Liver (tissue), 3 donors: ENCODE results near the gene TXNDC12.

Experiments used
- EGR1 ChIP-seq, 2 donors: IDR thresholded peaks; 2 replicates each; pipeline ENCODE4 v1.6.1; 2016 to 2018; ENCODE audit warnings: antibody characterized with exemption in 2 of 2, low read depth in 2 of 2
- SP1 ChIP-seq: IDR thresholded peaks from 2 replicates; pipeline ENCODE4 v1.6.1; 2018; ENCODE audit warnings: antibody characterized with exemption, mild to moderate bottlenecking
- TAF1 ChIP-seq: conservative IDR thresholded peaks from 2 replicates; pipeline ENCODE4 v1.6.1; 2016; ENCODE audit warnings: antibody characterized with exemption, mild to moderate bottlenecking
- YY1 ChIP-seq: IDR thresholded peaks from 2 replicates; pipeline ENCODE4 v1.6.1; 2016; ENCODE audit warnings: antibody characterized with exemption, mild to moderate bottlenecking
- TF ChIP-seq, protein P1 (sequence below): IDR thresholded peaks from 2 replicates; pipeline ENCODE4 v1.6.1; 2016; ENCODE audit warnings: antibody characterized with exemption
- TF ChIP-seq, protein P2 (sequence below): fragments of 150-350 bp; IDR thresholded peaks from 2 replicates; pipeline ENCODE4 v1.5.1; 2017; ENCODE audit warnings: improper control_type of control experiment, low read depth, low read length; ENCODE audit not compliant: missing input control
- TF ChIP-seq, protein P3 (sequence below): IDR thresholded peaks from 2 replicates; pipeline ENCODE4 v1.6.1; 2016; ENCODE audit warnings: antibody characterized with exemption, mild to moderate bottlenecking
- TF ChIP-seq, protein P4 (sequence below): IDR thresholded peaks from 2 replicates; pipeline ENCODE4 v1.6.1; 2016; ENCODE audit warnings: antibody characterized with exemption
- donor health status: healthy.
- donor health status: healthy.

DNA sequence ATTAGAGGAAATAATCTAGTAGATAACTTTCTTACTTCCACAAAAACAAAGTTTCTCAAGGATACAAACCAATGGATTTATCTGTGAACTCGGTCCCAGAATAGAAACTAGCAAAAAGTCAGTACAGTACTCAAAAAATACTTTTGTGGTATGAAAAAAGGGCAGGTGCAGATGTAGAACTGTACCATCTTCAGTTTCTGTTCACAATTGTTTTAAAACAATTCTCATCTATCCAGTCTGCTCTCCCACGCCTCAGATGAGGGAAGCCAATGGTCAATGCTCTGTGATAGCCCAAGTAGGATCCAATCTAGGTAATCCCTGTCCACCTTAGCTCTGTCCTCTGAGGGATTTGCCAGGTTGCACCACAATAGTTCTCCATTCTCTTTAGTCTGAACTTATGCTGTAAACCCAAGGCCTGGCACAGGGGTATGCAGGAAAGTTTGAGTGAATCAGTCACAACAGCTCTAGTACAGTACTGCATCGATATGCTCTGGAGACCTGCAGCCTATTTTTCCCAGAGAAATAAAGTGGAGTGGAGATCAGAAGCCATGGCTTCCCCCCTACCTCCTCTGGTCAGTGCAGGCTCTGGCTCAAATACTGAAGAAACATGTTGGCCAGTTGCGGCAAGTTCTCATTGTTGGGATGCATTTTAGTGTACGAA, 22.7 kb downstream of the TXNDC12 start:
- TF ChIP-seq SP1 (no peak), TAF1 (no peak), EGR1 (IDR thresholded peaks at IDR 0.05; ENCODE audit: low read depth in 2 of 2) (no peak), YY1 (no peak)
- TF ChIP-seq, protein P1, sequence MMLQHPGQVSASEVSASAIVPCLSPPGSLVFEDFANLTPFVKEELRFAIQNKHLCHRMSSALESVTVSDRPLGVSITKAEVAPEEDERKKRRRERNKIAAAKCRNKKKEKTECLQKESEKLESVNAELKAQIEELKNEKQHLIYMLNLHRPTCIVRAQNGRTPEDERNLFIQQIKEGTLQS: no peak
- TF ChIP-seq, protein P2, sequence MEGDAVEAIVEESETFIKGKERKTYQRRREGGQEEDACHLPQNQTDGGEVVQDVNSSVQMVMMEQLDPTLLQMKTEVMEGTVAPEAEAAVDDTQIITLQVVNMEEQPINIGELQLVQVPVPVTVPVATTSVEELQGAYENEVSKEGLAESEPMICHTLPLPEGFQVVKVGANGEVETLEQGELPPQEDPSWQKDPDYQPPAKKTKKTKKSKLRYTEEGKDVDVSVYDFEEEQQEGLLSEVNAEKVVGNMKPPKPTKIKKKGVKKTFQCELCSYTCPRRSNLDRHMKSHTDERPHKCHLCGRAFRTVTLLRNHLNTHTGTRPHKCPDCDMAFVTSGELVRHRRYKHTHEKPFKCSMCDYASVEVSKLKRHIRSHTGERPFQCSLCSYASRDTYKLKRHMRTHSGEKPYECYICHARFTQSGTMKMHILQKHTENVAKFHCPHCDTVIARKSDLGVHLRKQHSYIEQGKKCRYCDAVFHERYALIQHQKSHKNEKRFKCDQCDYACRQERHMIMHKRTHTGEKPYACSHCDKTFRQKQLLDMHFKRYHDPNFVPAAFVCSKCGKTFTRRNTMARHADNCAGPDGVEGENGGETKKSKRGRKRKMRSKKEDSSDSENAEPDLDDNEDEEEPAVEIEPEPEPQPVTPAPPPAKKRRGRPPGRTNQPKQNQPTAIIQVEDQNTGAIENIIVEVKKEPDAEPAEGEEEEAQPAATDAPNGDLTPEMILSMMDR: no peak
- TF ChIP-seq, protein P3, sequence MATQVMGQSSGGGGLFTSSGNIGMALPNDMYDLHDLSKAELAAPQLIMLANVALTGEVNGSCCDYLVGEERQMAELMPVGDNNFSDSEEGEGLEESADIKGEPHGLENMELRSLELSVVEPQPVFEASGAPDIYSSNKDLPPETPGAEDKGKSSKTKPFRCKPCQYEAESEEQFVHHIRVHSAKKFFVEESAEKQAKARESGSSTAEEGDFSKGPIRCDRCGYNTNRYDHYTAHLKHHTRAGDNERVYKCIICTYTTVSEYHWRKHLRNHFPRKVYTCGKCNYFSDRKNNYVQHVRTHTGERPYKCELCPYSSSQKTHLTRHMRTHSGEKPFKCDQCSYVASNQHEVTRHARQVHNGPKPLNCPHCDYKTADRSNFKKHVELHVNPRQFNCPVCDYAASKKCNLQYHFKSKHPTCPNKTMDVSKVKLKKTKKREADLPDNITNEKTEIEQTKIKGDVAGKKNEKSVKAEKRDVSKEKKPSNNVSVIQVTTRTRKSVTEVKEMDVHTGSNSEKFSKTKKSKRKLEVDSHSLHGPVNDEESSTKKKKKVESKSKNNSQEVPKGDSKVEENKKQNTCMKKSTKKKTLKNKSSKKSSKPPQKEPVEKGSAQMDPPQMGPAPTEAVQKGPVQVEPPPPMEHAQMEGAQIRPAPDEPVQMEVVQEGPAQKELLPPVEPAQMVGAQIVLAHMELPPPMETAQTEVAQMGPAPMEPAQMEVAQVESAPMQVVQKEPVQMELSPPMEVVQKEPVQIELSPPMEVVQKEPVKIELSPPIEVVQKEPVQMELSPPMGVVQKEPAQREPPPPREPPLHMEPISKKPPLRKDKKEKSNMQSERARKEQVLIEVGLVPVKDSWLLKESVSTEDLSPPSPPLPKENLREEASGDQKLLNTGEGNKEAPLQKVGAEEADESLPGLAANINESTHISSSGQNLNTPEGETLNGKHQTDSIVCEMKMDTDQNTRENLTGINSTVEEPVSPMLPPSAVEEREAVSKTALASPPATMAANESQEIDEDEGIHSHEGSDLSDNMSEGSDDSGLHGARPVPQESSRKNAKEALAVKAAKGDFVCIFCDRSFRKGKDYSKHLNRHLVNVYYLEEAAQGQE: no peak
- TF ChIP-seq, protein P4, sequence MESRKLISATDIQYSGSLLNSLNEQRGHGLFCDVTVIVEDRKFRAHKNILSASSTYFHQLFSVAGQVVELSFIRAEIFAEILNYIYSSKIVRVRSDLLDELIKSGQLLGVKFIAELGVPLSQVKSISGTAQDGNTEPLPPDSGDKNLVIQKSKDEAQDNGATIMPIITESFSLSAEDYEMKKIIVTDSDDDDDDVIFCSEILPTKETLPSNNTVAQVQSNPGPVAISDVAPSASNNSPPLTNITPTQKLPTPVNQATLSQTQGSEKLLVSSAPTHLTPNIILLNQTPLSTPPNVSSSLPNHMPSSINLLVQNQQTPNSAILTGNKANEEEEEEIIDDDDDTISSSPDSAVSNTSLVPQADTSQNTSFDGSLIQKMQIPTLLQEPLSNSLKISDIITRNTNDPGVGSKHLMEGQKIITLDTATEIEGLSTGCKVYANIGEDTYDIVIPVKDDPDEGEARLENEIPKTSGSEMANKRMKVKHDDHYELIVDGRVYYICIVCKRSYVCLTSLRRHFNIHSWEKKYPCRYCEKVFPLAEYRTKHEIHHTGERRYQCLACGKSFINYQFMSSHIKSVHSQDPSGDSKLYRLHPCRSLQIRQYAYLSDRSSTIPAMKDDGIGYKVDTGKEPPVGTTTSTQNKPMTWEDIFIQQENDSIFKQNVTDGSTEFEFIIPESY: no peak
